ENCODE results near the gene HECTD4.
"Not testable (repeated sequence)": the region's sequence is repeated elsewhere in the genome, so short reads cannot be mapped to it uniquely, and the experiment has no call there.

The HECTD4 gene

DNA sequence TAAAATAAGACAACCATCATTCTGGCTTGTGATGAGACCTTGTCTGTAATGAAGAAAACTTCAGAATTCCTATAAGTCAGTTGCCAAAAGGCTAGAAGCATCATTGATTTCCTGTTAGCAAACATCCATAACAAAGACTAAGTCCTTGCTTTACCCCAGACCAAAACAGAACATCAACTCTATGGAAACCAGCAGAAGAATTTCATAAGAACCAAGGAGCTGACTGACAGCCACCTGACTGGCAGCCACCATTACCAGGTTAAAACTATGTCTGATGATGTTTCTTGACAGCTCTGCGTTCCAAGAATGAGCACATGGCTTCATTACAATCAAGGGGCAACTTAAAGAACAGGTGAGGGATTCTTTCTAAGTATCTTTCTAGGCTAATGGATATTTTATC, 29.3 kb downstream of the HECTD4 start:
- DNase-seq: no peak

GRCh38 chr12:112350593-112351592, 31.3 kb downstream of the HECTD4 start:
- DNase-seq: no peak

DNA sequence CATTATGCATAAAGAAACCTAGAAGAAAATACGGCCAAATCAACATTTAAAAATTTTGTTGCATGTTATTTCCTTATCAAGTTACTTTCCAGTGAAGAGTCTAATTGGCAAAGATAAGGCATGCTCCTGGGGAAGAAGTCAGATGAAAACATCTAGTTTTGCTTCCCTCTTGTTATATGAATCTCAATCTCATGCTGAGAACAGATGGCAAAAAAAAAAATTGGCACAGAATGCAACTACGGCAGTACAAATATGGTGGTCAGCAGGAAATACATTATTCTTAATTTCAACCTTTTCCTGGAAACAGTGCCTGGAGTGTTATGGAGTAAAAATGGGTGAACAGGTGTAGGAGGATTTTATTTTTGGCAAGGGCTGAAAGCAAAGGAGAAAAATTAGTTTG, 32.8 kb downstream of the HECTD4 start:
- DNase-seq: no peak

- not testable (repeated sequence) for DNase-seq
Observed at GRCh38 chr12:112348926-112349325, 33.3 kb downstream of the HECTD4 start.

DNA sequence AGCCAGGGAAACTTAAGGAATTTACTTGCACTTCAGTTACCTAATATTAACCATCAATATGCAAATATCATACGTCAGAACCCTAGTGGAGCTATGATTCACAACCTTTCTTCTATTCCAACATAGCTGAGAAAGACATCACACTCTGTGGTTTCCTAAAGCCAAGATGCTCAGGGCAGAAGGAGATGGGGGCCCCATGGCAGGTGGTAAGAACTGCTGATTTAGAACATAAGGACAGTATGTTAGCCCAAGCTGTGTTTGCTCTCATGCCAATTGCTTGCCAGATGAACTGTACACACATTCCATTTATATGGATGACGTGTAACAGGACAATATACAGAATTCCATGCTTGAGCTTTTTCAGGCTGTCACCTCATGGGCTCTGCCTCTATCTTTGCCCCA, 34.6 kb downstream of the HECTD4 start:
- DNase-seq: no peak

- DNase-seq: no peak
Observed at GRCh38 chr12:112346194-112346593, 36.0 kb downstream of the HECTD4 start.

DNA sequence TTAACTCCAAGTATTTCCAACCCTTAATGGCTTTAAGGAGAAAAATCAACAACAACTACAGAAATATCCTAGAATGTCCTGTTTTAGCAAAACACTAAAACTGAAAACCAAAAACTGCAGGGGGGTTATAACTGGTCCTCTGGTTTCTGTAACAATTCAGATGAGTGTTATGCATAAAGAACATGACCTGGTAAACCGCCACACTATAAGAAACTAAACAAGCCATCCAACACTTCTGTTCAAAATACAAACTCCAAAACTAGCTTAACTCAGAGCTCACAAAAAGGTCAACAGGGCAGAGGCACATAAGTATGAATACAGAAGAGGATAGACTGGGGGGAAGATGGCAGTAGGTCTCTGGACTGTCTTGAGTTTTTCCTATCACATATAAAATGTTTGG, 38.0 kb downstream of the HECTD4 start:
- no peak for DNase-seq

DNA sequence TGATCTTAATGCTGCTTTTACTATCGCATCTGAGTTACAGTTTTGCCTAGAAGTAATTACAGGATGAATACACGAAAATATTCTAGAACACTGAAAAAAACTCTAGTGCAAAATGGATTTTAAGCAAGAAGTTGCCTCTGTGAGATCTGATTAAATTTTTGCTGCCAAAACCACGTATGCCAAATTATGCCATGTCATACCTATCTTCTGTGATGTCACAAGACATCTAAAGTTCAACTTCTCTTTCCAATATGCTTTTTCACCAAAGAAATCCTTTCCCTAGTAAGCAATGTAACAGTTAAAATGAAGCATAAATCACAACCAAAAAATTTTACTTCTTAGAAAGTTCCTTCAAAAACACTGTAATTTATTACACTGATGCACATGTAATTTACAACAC, 39.6 kb downstream of the HECTD4 start:
- no peak for DNase-seq

DNA sequence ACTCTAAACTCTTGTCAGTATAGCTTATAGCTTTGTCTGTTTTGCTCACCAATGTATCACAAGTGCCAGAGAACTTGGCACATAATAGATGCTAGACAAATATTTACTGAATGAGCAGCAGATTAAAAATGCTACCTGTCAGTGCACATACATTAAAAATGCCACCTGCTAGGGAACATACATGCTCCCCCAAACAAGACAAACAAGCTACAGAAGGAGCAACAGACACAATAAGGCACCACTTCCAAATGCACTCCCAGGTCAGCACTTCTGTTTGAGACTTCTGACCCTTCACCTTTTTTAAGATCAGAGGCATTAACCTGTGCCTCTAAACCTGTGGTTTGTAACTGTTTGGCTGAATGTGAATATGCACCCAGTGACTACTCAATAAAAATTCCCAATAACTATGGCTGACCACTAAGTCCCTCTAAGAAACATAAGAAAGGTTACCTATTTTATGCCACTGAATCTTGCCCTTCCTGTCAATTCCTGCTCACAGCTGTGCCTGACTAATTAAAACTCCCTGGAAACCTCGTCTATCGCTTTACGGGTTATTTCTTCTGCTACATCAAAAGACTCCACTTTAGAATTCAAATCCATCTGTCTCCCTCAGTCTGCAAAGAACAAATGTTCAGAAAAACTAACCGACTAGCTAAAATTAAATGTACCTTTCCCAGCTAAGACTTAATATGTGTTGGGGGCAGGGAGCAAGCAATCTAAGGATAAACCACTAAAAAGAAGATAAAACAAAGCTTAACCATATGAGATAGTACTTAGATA, 41.0 kb downstream of the HECTD4 start:
- DNase-seq: no peak

GRCh38 chr12:112340230-112340629, 42.0 kb downstream of the HECTD4 start:
- DNase-seq: no peak

- not testable (repeated sequence) for DNase-seq
Observed at GRCh38 chr12:112334999-112335398, 47.2 kb downstream of the HECTD4 start.

DNA sequence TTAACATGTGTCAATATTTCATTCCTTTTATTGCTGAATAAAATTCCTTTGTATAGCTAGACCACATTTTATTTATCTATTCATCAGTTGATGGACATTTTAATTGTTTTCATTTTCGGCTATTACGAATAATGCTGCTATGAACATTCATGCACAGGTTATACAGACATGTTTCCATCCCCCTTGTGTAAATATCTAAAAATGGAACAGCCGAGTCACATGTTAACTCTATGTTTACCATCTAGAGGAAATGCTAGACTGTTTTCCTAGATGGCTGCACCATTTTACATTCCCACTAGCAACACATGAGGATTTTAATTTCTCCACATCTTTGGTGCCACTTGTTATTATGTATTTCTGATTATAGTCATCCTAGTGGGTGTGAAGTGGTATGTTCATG, 49.2 kb downstream of the HECTD4 start:
- DNase-seq: no peak

- DNase-seq: no peak
Observed at GRCh38 chr12:112331886-112332285, 50.3 kb downstream of the HECTD4 start.

GRCh38 chr12:112330706-112331105, 51.5 kb downstream of the HECTD4 start:
- no peak for DNase-seq

DNA sequence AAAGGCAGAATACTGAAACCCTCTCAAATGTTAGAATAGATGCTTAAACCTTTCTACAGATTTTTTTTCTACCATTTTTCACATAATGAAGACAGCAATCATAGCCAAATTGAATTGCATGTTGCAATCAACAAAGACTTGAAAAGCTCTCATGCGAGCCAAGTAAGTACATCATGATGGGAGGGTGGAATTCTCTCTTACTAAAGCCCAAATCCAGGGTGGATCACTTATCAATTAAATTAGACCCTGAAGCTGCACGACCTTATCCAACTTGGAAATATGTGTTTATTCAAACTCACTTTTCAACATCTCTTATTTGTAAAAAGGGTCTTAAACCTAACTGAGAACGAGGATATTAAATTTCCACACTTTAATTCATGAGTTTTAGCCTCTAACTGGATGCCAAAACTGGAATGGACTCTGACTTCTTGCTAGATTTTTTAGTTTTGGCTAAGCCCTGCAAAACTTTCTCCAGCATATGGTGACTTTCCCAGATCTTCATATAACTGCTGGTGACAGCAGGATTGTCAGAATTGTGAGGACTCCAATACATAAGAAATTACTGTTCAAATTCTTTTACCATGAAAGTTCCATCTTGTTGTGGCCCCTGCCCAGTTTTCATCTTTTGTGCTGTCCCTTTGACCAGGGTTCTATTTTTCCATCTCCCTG, 53.6 kb downstream of the HECTD4 start:
- DNase-seq: no peak

- DNase-seq: no peak
Observed at GRCh38 chr12:112327209-112327938, 54.9 kb downstream of the HECTD4 start.

DNA sequence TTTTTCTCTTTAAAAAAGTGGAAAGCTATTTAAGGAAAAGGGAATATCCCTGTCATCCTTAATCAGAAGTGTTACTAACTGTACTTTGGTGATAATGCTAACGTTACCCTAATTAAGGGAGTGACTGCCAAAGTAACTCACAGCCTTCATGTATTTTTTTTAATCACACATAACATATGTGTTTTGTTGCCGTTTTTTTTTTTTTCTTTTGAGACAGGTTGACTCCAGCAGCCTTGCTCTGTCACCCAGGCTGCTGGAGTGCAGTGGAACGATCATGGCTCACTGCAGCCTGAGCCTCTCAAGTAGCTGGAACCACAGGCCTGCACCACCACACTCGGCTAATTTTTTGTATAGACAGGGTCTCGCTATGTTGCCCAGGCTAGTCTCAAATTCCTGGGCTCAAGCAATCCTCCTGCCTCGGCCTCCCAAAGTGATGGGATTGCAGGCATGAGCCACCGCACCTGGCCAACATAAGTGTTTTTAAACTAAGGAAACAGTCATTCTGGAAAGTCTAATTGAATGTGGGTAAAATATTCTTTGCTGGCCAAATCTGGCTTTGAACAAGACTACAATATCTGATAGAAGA, 56.5 kb downstream of the HECTD4 start:
- DNase-seq: no peak

- DNase-seq: no peak
Observed at GRCh38 chr12:112325157-112325556, 57.1 kb downstream of the HECTD4 start.

- DNase-seq: no peak
Observed at GRCh38 chr12:112322882-112323547, 59.2 kb downstream of the HECTD4 start.

DNA sequence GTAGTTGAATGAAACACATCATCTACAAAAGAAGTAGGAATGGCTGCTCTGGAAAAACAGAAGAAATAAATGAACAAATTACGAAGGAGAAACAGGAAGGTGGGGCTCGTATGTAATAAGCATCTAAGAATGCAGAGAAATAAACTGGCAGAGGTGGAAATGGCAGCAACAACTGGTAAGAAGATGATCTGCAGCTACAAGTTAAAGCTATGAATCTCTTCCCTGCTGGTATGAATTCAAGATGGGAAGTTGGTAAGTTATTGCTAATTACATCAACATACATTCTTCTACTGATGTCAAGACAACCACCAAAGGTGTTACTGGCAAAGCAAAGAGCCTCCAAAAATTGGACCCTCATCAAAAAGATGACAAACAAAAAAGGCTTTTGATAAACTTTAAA, 59.8 kb downstream of the HECTD4 start:
- DNase-seq: no peak

DNA sequence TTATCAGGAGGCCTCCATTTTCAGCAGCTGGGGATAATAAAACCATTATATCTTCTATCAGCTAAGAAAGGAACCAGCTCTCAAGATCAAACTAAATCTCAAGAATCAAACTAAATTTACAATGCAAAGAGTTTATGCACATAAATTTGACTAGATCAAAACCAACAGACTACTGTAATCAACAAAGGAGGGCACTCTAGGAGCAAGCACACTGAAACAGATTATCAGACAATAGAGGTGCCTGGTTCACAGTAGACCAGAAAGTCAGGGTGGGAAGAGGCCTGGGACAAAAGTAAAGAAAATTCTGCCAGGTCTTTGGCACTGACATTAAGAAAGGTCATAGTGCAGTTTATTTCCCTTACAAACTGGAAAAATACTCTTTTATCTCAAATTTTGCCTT, 61.0 kb downstream of the HECTD4 start:
- no peak for DNase-seq

DNA sequence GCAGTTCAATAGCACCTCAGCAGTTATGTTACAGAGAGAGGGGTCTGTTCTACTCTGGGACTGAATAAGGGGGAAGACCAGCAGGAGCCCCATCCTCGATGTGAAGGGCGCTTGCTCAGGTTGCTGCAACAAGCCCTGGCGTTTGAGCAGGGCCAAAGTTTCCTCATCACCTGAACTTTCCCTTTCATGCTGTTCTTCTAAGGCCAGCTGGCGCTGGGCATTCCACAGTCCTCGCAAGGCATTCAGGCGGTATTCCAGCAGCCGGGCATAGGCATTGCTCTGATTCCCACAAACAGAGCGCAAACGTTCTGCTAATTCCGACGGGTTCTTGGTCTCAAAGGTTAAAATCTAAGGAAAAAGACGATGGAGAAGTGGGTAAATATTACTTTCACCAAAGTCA, 62.8 kb downstream of the HECTD4 start:
- no peak for DNase-seq

Measured in midbrain (tissue), 1 donor.